Smooth muscle cell of trachea (primary cell): ENCODE measurements around the gene SLC6A14. TPM values are rescaled to one million over a fixed set of nuclear protein-coding genes. Genes with fewer than 3 reads are reported as not detected.

Experiments
- total RNA-seq: library from RNA; depleted of rRNA; stranded (reverse); fragments of >200 nt; gene quantifications from 2 replicates; pipeline ENCODE4 v1.2.1, GENCODE V29; 2014

Gene SLC6A14, protein sequence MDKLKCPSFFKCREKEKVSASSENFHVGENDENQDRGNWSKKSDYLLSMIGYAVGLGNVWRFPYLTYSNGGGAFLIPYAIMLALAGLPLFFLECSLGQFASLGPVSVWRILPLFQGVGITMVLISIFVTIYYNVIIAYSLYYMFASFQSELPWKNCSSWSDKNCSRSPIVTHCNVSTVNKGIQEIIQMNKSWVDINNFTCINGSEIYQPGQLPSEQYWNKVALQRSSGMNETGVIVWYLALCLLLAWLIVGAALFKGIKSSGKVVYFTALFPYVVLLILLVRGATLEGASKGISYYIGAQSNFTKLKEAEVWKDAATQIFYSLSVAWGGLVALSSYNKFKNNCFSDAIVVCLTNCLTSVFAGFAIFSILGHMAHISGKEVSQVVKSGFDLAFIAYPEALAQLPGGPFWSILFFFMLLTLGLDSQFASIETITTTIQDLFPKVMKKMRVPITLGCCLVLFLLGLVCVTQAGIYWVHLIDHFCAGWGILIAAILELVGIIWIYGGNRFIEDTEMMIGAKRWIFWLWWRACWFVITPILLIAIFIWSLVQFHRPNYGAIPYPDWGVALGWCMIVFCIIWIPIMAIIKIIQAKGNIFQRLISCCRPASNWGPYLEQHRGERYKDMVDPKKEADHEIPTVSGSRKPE
- not detected in 2 replicates for total RNA-seq

DNA sequence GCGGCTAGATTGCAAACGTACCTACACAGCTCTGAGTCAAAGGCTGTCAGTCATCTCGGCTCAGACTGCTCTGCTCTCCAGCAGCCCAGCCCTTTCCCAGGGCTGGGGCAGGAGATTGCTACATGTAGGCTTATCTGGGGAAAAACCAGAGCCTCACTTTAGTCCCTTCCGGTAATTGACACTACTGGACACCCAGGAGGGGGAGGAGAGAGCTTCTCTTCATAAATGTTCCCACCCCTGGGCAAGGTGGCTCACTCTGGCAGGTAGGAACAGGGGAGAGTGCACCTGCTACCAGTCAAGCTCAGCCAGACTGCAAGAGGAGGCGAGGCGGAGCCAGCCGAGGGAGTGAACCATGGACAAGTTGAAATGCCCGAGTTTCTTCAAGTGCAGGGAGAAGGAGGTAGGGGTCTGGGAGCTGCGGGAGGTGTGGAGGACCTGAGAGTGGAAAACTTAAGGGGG lies at the start of gene SLC6A14:
Gene SLC6A14 (plus strand): TSS at position 249 of the 459 bp plus-strand sequence. CDS start 104 bp downstream, at position 353.

GRCh38 chrX:116462822-116463221 lies 26.4 kb downstream of the SLC6A14 start, which contains the start of gene CT83:
TSS of gene CT83 (minus strand) at chrX:116462976. CDS start at chrX:116462856, 120 bp downstream.

Other genes with a start within 250 kb of the SLC6A14 start
- gene CT83, start 26.4 kb downstream of the SLC6A14 start, total RNA-seq = not detected in 2 replicates